Activated CD8-positive, alpha-beta T cell treated with anti-CD3 and anti-CD28 coated beads for 36 hours (primary cell): Measurements from ENCODE around the gene TLE1. TPM values are rescaled to one million over a fixed set of nuclear protein-coding genes. Genes with fewer than 3 reads are reported as not detected.

Experiments
- ATAC-seq: fragments of 200-7000 bp; cut with Tn5 transposase; one replicate; pipeline ENCODE4 v1.10.0; 2021; ENCODE audit warnings: mild to moderate bottlenecking, moderate library complexity
- CTCF ChIA-PET: fragments of 350-600 bp; sonication (Branson Sonifier 250); formaldehyde crosslinking; loops from one replicate; lab custom pipeline; 2021; ENCODE audit warnings: antibody characterized with exemption; lab: Charles Lee
- POLR2A ChIA-PET: fragments of 350-600 bp; sonication (Branson Sonifier 250); formaldehyde crosslinking; loops from one replicate; lab custom pipeline; 2021; ENCODE audit warnings: antibody characterized with exemption; lab: Charles Lee
- DNase-seq: peaks from one replicate; pipeline ENCODE4 v3.0.0-alpha.2; 2020
- H3K27ac Mint-ChIP-seq: one replicate; pipeline ENCODE4 v1.8.0; 2021; ENCODE audit warnings: mild to moderate bottlenecking, mixed read lengths
- H3K27me3 Mint-ChIP-seq: one replicate; pipeline ENCODE4 v1.8.0; 2021; ENCODE audit warnings: mixed read lengths
- H3K36me3 Mint-ChIP-seq: one replicate; pipeline ENCODE4 v1.8.0; 2021; ENCODE audit warnings: low read depth, mixed read lengths
- H3K4me1 Mint-ChIP-seq: one replicate; pipeline ENCODE4 v1.8.0; 2021; ENCODE audit warnings: low read depth, mixed read lengths
- H3K4me3 Mint-ChIP-seq: one replicate; pipeline ENCODE4 v1.8.0; 2021; ENCODE audit warnings: mild to moderate bottlenecking, moderate library complexity, mixed read lengths
- H3K9me3 Mint-ChIP-seq: one replicate; pipeline ENCODE4 v1.8.0; 2021; ENCODE audit warnings: mixed read lengths
- CTCF ChIP-seq: fragments of 200-600 bp; IDR thresholded peaks from one replicate; pipeline ENCODE4 v1.8.0; 2022; ENCODE audit warnings: antibody characterized with exemption, mild to moderate bottlenecking
- intact Hi-C: fragments of 100-400 bp; cut with micrococcal nuclease; formaldehyde crosslinking; loops from one replicate; pipeline ENCODE4 v1.10.0; 2022
- total RNA-seq, 2 experiments: library from RNA; stranded (reverse); gene quantifications; one replicate each; pipeline ENCODE4 v1.2.3, GENCODE V29; 2021

Gene TLE1
- total RNA-seq, 2 experiments from 2014 or later, result 0.20 to 0.29 TPM

DNA sequence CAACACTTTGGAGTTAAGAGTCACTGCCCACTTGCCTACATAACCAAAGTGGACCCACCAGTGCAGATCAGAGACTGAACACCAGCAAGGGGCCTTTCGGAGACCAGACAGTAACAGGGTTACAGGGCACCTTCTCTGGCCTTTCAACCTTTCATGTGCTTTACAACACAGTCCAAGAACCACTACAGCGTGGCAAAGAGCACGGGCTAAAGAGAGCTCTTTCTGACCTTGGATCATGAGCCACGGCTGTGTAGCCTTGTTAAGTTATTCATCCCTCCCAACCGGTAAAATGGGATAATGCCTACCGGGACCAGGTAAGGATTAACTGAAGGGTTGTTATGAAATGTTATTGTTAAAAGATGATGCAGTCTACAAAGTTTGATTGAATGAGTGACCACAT, 75.0 kb downstream of the TLE1 start:
- Mint-ChIP-seq H3K9me3 (no peaks in the 10 kb centered on the region), H3K27ac (no peak overlapping the region), H3K36me3 (no peaks in the 10 kb centered on the region), H3K4me3 (no peak overlapping the region), H3K4me1 (peaks cover 8% of the 10 kb centered on the region), H3K27me3 (no peaks in the 10 kb centered on the region)
- TF ChIP-seq CTCF, result no peak
- DNase-seq (no peak), ATAC-seq (no peak)
- POLR2A ChIA-PET, result no interaction called here
- intact Hi-C loops, result loop anchor here (10.0 kb wide), 1 partner anchor 60 kb away; no protein-coding TSS in a partner anchor
- CTCF ChIA-PET, result no interaction called here

DNA sequence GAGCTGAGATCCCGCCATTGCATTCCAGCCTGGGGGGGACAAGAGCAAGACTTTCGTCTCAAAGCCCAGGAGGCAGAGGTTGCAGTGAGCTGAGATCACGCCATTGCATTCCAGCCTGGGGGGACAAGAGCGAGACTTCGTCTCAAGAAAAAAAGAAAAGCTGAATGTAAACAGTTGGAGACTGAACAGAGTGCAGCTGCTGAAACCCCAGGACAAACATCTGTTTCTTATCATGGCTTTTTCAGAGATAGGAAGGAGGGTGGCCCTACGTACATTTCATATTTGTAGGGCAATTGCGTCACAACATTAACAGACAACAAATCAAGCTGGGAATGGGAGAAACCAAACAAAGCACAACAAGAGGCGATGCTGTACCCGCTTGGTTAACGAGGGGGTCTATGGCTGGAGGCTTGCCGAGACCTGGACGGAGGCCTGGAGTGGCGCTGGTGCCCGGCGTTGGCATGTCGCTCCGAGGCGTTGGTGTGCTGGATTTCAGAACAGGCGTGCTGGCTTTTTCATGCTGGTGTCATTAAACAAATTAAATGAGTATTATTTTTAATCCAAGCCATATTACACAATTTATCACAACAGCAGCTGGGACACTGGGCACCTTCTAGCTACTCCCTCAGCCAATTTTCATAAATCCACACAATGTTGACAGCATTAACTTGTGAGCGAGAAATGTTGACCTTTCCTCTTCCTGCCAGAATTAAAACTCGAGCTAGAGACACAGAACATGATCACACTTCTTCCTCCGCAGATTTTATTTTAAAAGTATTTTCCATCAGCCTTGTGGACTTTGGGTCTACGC, 76.1 kb downstream of the TLE1 start:
- POLR2A ChIA-PET, result no interaction called here
- CTCF ChIA-PET, result no interaction called here
- TF ChIP-seq CTCF, result no peak
- intact Hi-C loops, result loop anchor here (10.0 kb wide), 1 partner anchor 62 kb away; no protein-coding TSS in a partner anchor
- H3K9me3 Mint-ChIP-seq, result no peaks in the 10 kb centered on the region
- no peak overlapping the region for H3K27ac Mint-ChIP-seq
- H3K4me1 Mint-ChIP-seq, result peaks cover 8% of the 10 kb centered on the region
- no peaks in the 10 kb centered on the region for H3K36me3 Mint-ChIP-seq
- H3K4me3 Mint-ChIP-seq, result no peak overlapping the region
- no peak for ATAC-seq
- no peaks in the 10 kb centered on the region for H3K27me3 Mint-ChIP-seq
- DNase-seq, result no peak

- TF ChIP-seq CTCF, result no peak
These were observed 77.7 kb downstream of the TLE1 start for GRCh38 chr9:81611664-81612063.

GRCh38 chr9:81610740-81611107, 78.6 kb downstream of the TLE1 start:
- DNase-seq, result no peak
- no peak for TF ChIP-seq CTCF
- ATAC-seq, result no peak
- Mint-ChIP-seq H3K27me3 (no peaks in the 10 kb centered on the region), H3K9me3 (no peaks in the 10 kb centered on the region), H3K27ac (no peak overlapping the region), H3K4me1 (peaks cover 8% of the 10 kb centered on the region), H3K36me3 (no peaks in the 10 kb centered on the region), H3K4me3 (no peak overlapping the region)
- CTCF ChIA-PET, result no interaction called here
- intact Hi-C loops, result loop anchor here (10.0 kb wide), 1 partner anchor 64 kb away; no protein-coding TSS in a partner anchor
- POLR2A ChIA-PET, result no interaction called here

More at GRCh38 chr9:81611664-81612063, 77.7 kb downstream of the TLE1 start:
- no peak overlapping the region for H3K4me3 Mint-ChIP-seq
- no peaks in the 10 kb centered on the region for H3K9me3 Mint-ChIP-seq
- H3K27ac Mint-ChIP-seq, result no peak overlapping the region
- ChIA-PET CTCF (no interaction called here), POLR2A (no interaction called here)
- ATAC-seq (no peak), DNase-seq (no peak)
- H3K36me3 Mint-ChIP-seq, result no peaks in the 10 kb centered on the region
- H3K4me1 Mint-ChIP-seq, result peaks cover 8% of the 10 kb centered on the region
- intact Hi-C loops, result loop anchor here (10.0 kb wide), 1 partner anchor 63 kb away; no protein-coding TSS in a partner anchor
- H3K27me3 Mint-ChIP-seq, result no peaks in the 10 kb centered on the region
